H4 (cell line): Measurements from ENCODE around the gene MLH3. TPM values are rescaled to one million over a fixed set of nuclear protein-coding genes. Genes with fewer than 3 reads are reported as not detected.

ENCODE experiments used
- DNase-seq: peaks from one replicate; pipeline ENCODE4 v3.0.0-alpha.2; 2015; ENCODE audit warnings: low spot score
- total RNA-seq: library from RNA; depleted of rRNA; stranded (reverse); fragments of >200 nt; shearing (Covaris generic); gene quantifications from 2 replicates; pipeline ENCODE4 v1.2.3, GENCODE V29; 2014

MLH3 gene
- total RNA-seq, 1 experiment from 2014 or later, result 11.8 TPM

DNA sequence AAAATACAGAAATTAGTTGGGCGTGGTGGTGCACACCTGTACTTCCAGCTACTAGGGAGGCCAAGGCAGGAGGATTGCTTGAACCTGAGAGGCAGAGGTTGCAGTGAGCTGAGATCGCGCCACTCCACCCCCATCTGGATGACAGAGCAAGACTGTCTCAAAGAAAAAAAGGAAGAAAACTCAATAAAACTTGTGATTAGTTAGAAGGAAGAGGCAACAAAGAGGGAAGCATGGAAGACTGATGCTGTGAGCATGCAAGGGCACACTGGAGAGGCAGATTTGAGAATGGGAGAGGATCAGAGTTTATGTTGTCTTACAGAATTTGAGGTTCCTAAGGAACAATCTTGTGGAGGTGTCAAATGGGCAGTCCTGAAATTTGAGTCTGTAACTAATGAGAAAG lies 15.4 kb upstream of the MLH3 start:
- DNase-seq, result no peak

DNA sequence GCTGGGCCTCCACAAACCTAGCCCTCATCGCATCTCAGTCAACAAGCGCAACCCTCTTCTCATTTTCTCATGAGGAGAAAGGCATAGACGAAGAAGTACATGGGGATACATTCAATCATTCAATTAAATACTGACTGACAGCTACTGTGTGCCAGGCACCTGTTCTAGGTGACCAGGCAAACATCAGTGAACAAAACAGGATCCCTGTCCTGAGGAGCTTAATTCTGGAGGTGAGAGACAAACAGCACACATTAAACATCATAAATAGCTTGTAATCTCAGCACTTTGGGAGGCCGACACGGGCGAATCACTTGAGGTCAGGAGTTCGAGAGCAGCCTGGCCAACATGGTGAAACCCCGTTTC lies 12.9 kb upstream of the MLH3 start:
- DNase-seq, result no peak

- peak; percentile 70 for DNase-seq
These were observed 12.4 kb upstream of the MLH3 start, which contains the start of gene ACYP1 for GRCh38 chr14:75063491-75064204. TSS of gene ACYP1 (minus strand) at chr14:75064024. CDS start at chr14:75063553, 471 bp downstream.

- DNase-seq, result no peak
These were observed 11.7 kb upstream of the MLH3 start for GRCh38 chr14:75063013-75063412.

- no peak for DNase-seq
These were observed 9.2 kb upstream of the MLH3 start for GRCh38 chr14:75060420-75060819.

DNA sequence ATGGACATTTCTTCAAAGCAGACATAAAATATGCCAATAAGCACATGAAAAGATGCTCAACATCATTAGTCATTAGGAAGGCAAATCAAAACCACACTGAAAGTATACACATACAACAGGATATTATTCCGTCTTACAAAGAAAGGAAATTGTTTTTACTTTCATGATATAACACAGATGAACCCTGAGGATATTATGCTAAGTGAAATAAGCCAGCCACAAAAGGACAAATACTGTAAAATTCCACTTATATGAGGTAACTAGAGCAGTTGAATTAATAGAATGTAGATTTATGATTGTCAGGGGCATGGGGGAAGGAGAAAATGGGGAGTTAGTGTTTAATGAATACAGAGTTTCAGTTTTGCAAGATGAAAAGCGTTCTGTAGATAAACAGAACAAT lies 8.4 kb upstream of the MLH3 start:
- no peak for DNase-seq

DNA sequence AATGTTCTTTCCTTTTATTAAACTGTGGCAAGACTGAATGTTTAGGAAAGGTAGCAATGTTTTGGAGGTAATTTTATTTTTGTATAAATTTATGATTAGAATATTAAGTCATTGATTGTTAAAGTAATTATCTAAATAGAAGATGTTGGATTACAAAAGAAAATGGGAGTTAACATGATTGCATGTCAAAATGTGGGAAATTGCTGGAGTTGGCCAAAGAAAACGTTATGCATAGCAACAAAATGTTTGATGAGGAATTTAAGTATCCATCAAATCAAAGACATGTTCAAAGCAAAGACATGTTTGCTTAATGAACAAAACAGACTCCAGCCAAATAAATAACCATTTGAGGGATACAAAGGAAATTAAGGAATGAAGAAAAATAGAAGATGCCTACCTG lies 3.2 kb upstream of the MLH3 start:
- DNase-seq, result no peak

- no peak for DNase-seq
These were observed 2.4 kb upstream of the MLH3 start for GRCh38 chr14:75053396-75054291.

DNA sequence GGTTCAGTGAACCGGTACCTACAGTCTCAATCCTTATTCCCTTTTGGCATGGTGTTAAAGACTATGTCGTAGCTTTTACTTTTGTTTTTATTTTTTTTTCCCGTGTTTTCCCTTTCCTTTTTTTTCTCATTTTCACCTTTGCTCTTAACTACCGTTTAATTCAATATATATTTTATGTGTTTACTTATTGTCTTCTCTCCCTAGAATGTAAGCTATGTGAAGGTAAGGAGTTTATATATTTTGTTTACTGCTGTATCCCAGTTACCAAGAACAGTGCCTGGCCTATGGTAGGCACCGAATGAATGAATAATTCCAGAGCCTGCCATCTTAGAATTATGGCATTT lies 261 bp upstream of the MLH3 start:
- DNase-seq, result no peak

GRCh38 chr14:75049731-75050201 lies 1.5 kb downstream of the MLH3 start:
- no peak for DNase-seq

DNA sequence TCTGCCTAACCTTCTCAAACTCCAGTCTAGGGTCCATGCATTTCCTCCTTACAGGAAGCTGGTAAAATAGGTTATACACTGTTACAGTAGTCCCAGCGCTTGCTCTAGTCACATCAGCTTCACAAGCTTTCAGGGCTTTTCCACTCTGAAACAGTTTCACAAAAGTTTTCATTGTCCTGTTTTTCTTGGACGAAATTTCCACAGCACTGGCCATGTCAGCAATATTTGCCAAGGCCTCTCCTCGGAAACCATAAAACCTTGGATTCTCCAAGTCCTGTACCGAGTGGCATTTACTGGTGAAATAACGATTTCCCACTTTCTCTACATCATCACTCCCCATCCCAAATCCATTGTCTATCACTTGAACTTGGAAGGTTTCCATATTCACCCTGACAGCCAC lies 2.1 kb downstream of the MLH3 start:
- no peak for DNase-seq

DNA sequence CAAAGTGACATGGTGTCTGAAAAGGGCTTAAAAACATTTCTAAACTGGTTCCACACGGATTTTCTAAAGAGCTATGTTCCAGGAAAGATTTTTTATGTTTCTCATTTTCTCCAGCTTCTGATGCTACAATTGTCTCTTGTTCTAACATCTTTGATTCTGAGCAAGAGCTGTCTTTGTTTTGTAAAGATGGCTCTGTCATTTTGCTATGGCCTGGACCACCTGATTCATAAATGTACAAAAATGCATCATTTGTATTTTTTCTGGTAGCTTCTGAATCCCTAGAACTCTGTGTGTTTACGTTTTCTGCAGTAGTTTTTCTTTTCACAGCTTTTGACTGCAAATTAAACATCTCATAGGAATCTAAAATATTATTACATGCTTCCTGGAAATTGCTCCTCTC lies 3.2 kb downstream of the MLH3 start:
- no peak for DNase-seq

DNA sequence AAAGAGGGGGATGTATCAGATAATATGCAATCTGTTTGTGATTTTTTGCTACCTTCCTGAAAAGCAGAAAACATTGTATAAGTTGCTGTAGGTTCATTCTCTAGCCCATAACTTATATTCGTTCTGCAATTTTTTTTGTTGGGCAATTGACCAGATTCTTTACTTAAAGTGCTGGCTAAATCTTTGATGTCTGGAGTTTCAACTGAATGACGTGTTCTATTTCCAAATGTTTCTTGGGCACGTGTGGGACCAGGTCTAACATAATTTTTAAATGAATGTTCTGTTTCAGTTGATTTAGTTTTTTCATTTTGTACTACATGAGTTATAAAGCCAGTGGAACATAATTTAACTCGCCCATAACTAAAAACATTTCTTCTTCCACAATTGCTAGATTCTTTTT lies 3.8 kb downstream of the MLH3 start:
- DNase-seq, result no peak

- no peak for DNase-seq
These were observed 4.4 kb downstream of the MLH3 start for GRCh38 chr14:75046899-75047298.

- DNase-seq, result no peak
These were observed 5.0 kb downstream of the MLH3 start for GRCh38 chr14:75046275-75046674.

DNA sequence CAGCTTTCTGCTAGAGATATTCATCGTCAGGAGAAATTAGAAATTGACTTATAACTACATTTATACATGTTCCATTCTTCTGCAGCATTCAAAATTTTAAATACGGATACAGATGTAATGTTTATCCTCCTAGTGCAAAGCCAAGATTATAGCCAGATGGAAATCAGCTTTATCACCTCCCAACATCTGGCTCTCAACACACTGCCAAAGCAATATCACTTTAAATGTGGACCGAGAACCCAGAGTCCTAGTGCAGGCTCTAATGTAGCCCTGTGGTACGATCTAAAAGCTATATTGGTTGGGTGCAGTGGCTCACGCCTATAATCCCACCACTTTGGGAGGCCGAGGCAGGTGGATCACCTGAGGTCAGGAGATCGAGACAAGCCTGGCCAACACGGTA lies 6.5 kb downstream of the MLH3 start:
- DNase-seq, result no peak

DNA sequence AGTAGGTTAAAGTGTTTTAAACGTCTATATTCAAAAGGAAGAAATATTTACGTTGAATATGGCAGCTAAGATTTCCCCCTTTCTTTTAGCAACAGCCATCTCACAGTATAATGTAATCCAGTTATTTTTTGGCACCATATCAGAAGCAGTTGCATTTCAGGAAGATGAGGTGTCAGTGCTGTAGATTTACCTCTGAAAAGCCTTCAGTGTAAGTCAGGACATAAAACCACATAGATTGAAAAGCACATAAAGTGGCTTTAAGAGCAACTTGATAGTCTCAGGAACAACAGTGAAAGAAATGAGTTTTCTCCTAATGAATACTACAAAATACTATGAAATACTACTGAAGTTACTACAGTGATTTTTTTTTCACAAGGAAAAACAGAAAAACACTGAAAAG lies 6.9 kb downstream of the MLH3 start:
- no peak for DNase-seq

DNA sequence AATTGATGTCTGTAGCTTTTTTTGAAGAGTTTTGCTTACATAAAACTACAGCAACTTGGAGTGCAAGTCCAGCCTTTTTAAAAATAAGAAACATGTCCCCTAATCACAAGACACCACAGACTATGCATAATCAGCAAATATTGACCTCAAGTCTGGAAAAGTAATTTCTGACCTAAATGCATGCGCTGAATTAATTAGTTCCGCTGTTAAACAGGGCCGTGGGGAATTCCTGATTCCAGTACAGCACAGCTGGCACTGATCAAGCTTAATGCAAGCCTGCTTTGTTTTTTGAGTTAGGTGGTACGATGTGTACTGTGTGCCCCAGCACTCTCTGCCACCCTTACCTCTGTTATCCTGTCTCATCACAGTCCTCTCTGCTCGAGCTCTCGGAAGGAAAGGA lies 9.2 kb downstream of the MLH3 start:
- DNase-seq, result no peak

DNA sequence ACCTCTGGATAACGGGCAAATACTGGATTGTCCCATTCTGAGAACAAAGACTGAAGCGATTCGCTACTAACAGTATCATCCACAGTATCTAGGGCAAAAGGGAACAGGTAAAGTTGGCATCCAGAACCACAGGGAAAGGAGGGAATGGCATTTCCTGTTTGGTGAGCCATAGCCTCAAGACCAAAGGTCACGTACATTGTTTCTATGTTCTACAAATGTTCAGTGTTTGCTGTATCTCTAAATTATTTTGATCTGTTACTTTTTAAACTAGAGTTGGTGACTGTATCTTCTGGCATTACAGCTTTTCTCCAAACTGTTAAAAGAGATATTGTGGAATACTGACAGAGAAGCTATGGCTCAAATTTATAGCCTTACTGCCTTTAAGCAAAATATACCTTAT lies 9.7 kb downstream of the MLH3 start:
- DNase-seq, result no peak

GRCh38 chr14:75040959-75041358 lies 10.3 kb downstream of the MLH3 start:
- no peak for DNase-seq

- DNase-seq, result no peak
These were observed 10.8 kb downstream of the MLH3 start for GRCh38 chr14:75040507-75040906.

DNA sequence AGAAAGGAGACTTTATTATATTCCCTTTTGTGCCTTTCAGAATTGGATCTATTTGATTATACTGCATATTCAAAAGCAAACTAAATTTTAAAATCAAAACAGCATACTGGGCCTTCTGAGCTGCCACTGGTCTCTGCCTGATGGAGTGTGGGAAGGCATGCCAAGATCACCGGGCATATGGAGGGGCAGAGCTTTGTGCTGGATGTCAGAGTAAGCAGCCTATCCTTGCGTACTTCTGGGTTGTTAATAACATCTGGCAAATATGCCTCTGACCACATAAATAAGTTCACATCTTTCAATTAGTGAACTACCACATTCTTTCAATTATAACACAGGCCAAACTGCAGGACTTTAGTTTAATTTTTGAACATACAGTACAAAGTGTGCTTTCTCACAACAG lies 18.3 kb downstream of the MLH3 start:
- no peak for DNase-seq

DNA sequence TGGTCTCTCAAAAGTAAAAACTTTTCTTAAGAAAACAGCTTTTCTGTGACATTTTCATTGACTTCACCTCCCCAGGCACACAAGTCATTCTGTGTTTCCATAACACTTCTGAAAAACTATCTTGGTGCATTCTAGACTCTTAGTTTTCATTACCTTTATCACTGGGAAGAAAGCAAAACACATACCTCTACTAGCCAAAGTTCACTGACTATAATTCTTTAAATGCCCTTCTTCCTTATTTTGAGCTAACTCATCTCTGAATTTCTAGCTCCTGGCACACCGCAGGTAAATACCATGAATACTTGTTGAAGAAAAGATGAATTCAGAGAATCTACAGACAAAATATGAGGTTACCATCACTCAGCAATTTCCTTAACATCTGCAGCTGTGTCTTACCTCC lies 21.1 kb downstream of the MLH3 start:
- no peak for DNase-seq
